ENCODE results near the gene TRIM75. TPM values are rescaled to one million over a fixed set of nuclear protein-coding genes. Genes with fewer than 3 reads are reported as not detected.

Gene TRIM75
- total and polyA plus RNA-seq, 2 of the 13 experiments (the other 11 are each of a cell fraction or from before 2014, with no cell fraction given): not detected

DNA sequence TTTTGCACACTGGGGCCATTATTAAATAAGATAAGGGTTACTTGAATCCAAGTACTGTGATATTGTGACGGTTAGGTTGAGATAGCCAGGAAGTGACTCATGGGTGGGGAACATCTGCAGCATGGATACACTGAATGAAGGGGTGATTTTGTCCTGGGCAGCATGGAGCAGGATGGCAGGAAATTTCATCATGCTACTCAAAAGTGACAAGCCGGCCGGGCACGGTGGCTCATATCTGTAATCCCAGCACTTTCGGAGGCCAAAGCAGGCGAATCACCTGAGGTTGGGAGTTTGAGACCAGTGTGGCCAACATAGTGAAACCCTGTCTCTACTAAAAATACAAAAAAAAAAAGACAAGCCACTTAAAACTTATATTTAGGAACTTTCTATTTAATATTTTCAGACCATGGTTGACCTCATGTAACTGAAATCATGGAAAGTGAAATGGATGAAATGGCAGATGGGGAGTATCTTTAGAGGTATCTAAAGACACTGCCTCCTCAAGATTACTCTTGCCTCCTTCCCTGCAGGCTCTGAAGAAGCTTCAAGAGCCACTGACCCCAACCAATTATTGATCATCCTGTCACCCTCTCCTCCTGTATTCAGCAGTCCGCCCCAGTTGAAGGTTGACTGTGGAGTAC, 25.8 kb upstream of the TRIM75 start:
- in situ Hi-C loops (cut with HindIII; ENCODE audit: extremely low pct_ligation_motif_present, low pct_unique_long_range_greater_than_20kb) (no loop called here), intact Hi-C loops (cut with micrococcal nuclease; ENCODE audit: unreplicated experiment) (no loop called here)
- Histone ChIP-seq H3K27me3 (ENCODE audit: control insufficient read depth in 1 of 2, insufficient read depth in 2 of 2, low read length in 2 of 2) (peaks cover 0 to 5% of the 10 kb centered on the region in 2 experiments; a peak in 1 of 5 replicates), H4K20me1 (ENCODE audit: insufficient read depth, low read length) (no peaks in the 10 kb centered on the region), H2AFZ (ENCODE audit: low read length) (no peak overlapping the region), H3K4me3 (replicated peaks in 1 of 3; ENCODE audit: insufficient read depth in 1 of 3, low read depth in 2 of 3, low read length in 3 of 3) (no peak overlapping the region), H3K4me1 (ENCODE audit: insufficient read depth, low read length) (no peaks in the 10 kb centered on the region), H3K36me3 (replicated peaks in 1 of 2; ENCODE audit: control insufficient read depth in 1 of 2, insufficient read depth in 2 of 2, low read length in 2 of 2) (no peaks in the 10 kb centered on the region), H3K27ac (ENCODE audit: extremely low read length, insufficient read depth, low read length) (no peak overlapping the region), H3K4me2 (ENCODE audit: low read depth, low read length) (no peak overlapping the region), H3K79me2 (ENCODE audit: insufficient read depth, low read length) (no peaks in the 10 kb centered on the region), H3K9ac (ENCODE audit: insufficient read depth, low read depth, low read length) (no peak overlapping the region), H3K9me3 (ENCODE audit: low read length) (no peaks in the 10 kb centered on the region)
- CTCF ChIA-PET (ENCODE audit: low intra/inter-chr PET ratio, low total read pairs): no interaction called here
- BruUV-seq (replicated peaks): no TSS peak
- no peak for DNase-seq (ENCODE audit: low spot score)
- TF ChIP-seq RELA (CRISPR knock-in tag; IDR thresholded peaks at IDR 0.05): no peak
- no peak for TF ChIP-seq ZNF605 (CRISPR knock-in tag; IDR thresholded peaks at IDR 0.05)
- no peak for TF ChIP-seq ZNF781 (CRISPR knock-in tag; IDR thresholded peaks at IDR 0.05; ENCODE audit: borderline replicate concordance, not compliant biosample characterization)
- no peak for TF ChIP-seq MTA3 (CRISPR knock-in tag; IDR thresholded peaks at IDR 0.05)
- TF ChIP-seq, protein P1, sequence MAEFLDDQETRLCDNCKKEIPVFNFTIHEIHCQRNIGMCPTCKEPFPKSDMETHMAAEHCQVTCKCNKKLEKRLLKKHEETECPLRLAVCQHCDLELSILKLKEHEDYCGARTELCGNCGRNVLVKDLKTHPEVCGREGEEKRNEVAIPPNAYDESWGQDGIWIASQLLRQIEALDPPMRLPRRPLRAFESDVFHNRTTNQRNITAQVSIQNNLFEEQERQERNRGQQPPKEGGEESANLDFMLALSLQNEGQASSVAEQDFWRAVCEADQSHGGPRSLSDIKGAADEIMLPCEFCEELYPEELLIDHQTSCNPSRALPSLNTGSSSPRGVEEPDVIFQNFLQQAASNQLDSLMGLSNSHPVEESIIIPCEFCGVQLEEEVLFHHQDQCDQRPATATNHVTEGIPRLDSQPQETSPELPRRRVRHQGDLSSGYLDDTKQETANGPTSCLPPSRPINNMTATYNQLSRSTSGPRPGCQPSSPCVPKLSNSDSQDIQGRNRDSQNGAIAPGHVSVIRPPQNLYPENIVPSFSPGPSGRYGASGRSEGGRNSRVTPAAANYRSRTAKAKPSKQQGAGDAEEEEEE (CRISPR knock-in tag; IDR thresholded peaks at IDR 0.05; ENCODE audit: borderline replicate concordance): no peak
- TF ChIP-seq ZNF138 (CRISPR knock-in tag; IDR thresholded peaks at IDR 0.05; ENCODE audit: low read depth): no peak
- POLR2A ChIA-PET: no interaction called here
- ATAC-seq: no peak
- 47% methylated on average over 7 of the region's 7 CpGs for WGBS (ENCODE audit: low lambda C conversion rate)
- FAIRE-seq: no peak
